Hypothalamus (tissue), 51 donors: ENCODE results near the gene TLE1.
A peak's percentile ranks its signal among the peaks of the same experiment; 100 is the strongest.

Experiments used
- DNase-seq, 51 donors: peaks; one replicate each; lab custom pipeline; 2025; lab: John Stamatoyannopoulos, UW

The TLE1 gene

DNA sequence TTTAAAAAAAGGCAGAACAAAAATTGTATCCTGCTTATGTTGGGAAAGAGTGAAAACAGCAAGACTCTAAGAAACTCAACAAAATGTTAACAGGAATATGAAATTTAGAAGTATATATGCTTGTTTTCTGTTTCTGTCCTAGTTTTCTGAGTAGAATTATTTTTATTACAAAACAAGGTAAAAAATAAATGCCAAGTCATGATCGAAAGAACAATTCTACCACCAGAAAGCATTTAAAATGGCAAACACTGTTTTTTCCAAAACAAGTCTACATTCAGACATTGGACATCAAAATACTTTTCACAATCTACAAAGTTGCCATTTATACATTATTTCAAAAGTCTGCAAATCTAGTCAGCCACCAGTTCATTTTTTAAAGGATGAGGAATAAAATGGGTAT, 102.6 kb downstream of the TLE1 start:
- no peak for DNase-seq

DNA sequence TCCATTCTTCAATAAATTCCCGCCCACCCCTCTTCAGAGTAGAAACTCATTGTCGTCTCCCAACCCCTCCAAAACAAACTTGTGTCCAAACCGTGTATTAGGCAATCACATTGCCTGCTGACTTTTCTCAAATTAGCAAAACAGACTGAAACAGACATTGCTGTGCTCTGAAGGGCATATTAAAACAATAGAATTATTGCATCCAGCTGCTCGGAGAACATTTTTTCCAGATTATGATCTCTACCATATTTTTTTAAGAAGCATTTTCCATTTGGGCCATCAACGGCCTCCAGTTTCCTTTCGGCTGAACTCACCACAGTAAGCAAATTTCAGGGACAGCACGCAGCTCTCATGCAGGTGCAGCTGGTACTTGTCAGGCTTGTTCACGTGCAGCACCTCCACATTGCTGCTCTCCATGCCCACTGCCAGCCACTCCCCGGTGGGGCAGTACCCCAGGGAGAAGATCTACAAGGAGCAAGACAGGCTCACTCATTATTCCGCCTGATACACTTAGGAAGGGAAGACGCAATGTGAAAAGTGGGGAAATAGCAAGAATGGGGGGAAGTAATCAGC, 104.1 kb downstream of the TLE1 start:
- no peak for DNase-seq

DNA sequence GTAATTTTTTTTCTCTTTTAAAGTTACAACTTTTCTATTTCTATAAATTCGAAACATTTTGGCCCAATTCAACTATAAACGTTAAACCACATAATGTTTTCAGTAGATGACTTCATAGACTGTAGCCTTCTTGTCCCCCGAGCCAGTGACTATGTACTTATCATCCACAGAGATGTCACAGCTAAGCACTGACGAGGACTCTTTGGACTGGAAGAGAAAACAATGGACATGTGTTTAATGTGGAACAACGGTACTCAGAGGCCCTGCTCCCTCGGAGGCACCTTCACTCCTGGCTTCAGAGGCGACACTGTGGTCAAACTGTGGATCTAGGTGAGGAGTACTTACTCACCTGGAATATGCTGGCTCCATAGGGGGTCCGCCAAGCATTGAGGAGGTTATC, 105.2 kb downstream of the TLE1 start:
- no peak for DNase-seq

DNA sequence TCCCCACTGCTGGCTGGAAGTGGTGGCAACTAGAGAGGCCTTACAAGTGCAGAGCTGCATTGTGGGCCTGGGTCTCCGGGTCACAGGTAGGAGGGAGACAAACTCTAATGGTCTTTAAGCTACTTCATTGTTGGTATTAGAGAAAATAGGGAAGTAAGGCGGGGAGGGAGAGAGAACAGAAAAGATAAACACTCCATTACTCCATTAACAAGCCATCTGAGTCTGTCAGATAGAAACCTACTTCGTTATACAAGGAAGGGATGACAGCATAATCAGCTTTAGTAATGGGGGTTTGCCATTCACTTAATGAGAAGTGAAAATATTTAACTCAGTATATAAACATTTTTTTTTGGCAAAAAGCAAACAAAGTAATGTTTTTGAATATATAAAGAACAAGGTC, 107.4 kb downstream of the TLE1 start:
- DNase-seq, result no peak

DNA sequence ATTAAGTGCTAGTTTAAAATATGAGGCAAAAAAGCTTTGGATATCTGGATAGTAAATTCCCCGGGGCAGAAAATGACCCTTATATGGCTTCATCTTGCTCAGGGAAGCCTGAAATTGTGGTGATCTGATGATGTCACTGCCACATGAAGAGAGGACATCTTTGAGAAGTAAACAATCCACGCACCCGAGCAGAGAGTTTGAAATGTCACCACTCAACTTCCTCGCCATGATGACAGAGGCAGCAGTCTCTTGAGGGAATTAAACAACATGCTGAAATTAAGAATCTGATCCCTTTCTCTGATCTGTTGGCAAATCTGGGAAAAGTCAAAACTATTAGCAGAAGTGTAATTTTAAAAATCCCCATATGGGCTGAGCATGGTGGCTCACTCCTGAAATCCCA, 110.0 kb downstream of the TLE1 start:
- no peak for DNase-seq

DNA sequence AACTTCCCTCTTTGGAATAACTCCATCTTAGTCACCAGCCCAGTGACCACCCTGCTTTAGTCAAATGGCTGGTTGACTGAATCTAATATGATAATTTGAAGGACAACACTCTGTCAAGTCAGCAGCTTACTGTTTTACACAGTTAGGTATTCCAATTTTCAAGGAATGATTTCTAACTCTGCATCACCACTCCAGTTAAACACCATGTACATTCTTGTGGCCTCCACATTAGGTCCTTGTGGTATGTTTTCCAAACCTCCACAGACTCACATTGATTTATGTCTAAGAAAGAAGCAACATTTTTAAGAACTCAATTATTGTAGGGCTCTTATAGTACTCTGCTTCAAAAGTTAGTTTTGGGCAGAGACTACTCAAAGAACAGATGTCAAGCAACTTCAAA, 110.7 kb downstream of the TLE1 start:
- DNase-seq, result no peak

DNA sequence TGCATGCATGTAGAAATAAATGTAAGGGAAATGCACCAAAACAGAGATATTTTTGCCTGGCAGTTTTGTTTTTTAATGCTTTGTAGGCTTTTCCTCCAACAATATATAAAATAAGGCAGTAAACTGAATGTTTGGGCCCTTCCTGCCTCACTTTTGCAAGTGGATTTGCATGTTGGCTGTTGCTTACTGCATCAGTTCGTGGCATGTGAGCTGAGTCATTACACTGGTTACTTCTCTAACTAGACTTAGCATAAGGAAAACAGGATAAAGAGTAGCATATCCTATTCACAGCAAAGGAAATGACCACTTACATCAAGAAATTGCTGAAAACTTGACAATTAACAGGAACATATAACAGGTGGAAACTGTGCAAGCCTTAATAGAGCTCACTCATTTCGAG, 113.4 kb downstream of the TLE1 start:
- DNase-seq, result no peak

DNA sequence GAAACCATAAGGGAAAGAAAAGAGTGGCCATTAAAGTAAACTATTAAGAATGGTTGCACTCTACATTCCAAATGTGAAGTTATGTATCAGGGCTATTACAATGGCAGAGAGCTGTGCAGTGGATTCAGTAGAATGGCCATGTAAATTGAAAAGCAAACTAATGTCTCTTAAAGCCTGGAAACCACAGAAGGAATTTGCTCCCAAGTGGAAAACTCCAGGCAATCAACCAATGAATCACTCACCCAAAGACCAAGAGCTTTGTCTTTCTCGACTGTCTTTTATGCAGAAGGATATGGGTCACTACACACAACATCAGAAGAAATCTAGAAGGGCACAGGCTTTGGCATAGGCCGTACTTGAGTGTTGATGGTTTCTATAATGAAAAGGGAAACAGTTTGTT, 114.9 kb downstream of the TLE1 start:
- peak in 1 of 51 donors; percentile 16 for DNase-seq

DNA sequence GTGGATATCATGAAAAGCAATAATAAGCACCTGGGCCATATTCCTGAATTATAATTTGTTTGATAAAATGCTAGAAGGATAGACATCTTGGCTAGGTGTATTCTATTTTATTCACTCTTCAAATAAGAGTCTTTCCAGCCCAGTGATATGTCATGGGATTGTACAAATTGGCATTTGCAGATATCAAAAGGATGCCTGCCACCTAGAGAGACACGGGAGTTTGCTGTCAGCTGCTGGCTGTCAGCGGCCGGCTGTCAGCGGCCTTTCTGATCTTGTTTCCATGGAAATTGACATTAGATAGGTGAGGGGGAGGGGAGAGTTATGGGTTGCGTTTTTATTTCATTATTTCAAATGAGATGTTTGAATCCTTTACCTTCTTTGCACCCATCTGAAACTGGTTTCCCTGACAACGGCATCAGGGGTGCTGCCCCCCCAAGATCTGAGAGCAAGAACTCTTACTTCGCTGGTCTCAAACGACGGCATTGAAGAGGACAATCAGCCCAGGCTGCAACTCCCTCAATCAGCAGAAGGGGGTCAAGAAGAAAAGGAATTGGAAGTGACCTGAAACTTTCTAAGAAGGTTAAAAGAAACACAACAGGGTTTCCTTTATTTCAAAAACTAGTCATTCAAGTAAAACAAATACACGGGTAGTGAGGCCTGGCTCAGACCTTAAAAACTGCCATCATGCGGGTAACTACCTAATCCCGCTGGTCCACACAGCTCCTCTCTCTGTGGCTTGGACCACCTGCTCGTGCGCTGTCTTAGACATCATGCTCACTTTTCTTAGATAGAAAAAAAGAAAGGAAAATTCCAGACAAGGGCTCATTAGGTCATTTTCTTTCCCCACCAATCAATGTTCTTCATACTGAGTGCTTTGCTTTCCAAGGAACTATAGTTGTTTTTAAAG, 115.7 kb downstream of the TLE1 start:
- no peak for DNase-seq

DNA sequence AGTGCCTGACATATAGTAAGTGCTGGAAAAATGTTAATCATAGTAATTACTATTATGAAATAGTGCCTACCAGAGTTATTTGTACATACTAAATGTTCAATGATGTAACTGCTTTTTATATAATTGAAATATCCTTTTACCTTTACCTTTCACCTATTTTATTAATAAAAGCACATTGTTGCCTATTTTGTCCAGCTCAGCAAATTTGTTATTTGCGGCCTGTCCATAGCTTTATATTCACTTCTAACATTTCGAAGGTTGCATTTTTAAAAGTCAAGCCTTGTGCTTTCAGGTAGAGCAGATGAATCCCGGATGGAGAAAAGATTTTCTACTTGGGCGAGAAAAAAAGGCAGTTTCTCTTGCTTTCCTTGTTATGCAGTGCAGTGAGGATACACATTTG, 119.3 kb downstream of the TLE1 start:
- no peak for DNase-seq

DNA sequence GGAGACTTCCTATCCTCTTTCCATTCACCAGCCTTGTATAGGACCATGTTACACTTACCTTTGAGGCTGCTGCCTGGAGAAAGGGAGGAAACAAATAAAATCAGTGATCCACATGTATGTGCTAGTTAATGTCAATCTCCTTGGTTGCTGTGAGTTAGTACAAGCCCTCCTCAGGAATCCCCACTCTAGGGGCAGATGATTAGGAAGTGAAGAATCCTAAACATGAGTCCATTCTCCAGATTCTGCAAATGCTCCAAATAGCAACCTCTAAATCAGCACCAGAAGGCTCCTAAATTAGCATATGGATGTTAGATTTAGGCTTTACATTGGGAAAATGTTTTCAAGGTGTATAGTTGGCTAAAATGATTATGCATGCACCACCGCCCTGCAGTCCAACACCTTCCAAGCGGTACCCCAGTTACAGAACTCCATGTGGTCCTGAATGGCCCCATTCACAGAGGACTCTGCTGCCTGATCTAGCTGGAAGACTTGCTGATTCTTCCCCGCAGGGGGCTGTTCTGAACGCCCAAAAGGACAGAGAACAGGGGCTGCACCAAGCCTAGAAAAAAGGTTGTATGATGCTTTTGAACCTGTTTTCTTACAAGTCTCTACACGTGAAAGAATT, 123.2 kb downstream of the TLE1 start:
- no peak for DNase-seq

DNA sequence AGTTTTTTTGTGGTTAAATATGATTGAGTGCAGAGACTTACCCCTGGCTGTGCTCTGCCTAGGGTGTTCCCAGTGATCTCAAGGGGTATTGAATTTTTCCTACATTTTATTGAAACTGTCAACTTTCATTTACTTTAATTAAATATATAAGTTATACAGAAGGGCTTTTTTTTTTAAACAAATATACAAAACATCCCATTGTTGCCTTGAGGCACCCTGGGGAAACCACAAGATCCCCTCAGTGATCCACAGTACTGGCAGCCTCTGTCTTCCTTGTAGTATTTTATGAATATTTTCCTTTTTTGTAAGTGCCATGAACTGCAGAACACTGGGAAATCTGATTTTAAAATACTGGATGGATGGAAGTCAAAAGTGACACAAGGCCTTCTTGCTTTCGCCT, 123.7 kb downstream of the TLE1 start:
- DNase-seq, result no peak

DNA sequence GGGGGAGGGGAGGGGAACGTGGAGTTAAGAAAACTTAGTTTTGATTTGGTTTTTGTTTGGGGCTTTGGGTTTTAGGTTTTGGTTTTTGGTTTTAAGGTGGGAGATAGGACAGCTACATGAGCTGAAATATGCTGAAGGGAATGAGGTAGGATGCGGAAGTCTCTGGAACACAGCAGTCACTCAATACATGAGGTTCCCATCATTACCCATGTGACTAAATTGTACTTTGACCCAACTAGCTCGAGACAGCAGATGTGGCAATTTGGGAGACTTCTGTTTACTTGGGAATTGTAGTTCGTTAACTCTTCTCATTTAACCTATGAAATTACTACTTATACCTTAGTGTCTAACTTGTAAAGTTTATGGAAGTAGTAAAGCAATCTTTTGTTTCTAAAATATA, 124.2 kb downstream of the TLE1 start:
- DNase-seq, result no peak

DNA sequence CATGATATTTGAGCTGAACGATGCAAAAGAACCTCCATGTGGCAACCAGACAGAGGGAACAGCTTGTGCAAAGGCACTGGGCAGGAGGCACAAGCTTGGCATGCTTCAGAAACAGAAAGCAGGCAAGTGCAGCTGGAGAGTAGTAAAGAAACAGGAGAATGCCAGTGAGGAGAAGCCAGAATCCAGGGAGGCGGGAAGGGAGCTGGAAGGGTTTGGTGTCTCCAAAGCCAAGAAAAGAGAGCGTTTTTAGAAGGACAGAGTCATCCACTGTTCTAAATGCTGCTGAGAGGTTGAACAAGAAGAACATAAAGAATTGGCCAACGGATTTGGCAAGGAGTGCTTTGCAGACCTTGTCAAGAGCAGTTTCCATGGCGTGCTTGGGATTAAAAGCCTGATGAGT, 124.7 kb downstream of the TLE1 start:
- DNase-seq, result peak in 29 of 51 donors; percentile 3 to 73 (median 34)

DNA sequence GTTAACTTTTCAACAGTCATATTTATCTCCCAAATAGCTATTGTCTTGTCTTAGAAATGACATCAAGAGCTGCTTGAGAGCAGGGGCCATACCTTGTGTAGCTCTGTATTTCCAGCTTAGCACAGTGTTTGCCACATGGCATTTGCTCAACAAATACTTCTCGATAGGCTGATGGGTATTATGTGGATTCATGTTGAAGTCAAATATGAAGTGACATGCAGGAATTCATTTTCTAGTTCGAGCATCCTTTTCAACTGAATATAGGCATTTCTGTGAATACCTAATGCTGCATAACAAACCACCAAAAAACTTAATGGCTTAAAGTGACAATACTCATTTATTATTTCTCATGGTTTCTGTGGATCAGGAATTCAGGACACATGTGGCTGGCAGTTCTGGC, 125.6 kb downstream of the TLE1 start:
- no peak for DNase-seq

DNA sequence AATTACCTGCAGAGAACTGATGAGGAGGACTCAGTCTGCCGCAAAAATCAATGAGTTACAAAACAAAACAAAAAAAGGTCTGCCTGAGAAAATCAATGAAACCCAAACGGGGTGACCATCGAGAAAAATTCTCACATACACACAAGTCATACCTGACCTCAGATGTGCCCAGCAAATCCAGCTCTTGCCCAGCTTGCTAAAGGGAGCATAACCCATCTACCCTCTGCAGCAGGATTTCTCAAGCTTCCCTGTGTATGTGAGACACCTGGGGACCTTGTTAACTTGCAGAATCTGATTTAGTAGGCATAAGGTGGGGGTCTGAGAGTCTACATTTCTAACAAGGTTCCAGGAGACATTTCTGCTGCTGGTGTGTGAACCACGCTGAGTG, 126.3 kb downstream of the TLE1 start:
- DNase-seq, result no peak

DNA sequence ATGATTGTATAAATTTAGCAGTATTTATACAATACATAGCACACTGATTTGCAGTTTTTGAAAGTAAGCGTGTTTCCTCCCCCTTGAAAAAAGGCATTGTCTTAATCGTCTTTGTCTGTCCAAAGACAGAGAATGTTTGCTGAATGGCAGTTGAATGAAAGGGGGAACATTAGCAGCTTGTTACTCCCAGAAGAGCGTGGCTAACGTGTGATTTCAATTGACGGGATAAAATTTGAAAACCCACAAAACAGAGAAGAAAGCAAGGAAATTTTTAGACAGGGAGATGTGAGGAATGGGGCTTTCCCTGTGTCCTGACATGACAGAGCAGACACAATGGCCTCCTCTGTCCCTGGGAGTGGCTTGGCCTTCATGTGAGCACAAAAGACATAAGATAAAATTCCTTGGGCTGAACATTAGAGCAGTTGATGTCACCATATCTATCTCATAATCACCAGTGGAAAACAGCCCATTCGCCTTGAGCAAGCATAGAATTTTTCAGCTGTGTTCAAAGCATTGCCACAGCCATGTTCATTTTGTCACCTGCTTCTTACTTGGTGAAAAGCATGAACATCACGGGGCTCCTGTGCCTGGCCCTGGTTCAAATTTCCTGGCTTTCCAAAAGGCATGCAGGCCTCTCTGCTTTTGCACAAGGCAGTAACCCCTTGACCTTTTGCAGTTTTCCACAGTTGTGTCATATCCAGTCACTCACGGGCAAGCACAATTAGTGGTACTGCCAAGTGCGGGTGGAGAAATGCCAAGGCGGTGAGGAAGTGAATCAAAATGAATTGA, 126.9 kb downstream of the TLE1 start:
- no peak for DNase-seq

DNA sequence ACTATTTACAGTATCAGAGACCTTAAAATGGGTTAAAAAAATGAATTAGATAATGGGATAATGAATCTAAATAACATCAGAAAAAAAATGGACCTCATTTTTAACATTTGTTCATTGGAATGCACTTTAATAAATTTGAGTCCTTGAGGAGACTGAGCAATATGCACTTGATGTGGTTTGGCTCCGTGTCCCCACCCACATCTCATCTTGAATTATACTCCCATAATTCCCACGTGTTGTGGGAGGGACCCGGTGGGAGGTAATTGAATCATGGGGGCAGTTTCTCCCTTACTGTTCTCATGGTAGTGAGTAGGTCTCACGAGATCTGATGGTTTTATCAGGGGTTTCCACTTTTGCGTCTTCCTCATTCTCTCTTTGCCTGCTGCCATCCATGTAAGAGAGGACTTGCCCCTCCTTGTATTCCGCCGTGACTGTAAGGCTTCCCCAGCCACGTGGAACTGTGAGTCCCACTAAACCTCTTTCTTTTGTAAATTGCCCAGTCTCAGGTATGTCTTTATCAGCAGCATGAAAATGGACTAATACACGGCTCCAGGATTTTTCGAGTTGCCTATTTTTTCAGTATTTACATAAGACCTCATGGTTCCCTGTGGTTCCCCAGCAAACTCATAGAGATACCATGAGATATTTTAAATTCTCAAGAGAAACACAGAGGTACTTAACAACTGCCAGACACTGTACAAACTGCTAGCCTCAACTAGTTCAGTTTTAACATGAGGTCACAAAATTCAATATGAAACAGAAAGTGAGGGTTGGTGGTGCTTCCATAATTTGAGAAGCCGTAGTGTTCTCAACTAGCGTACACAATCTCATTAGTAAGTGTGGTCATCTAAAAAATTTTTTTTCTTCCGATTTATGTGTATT, 128.3 kb downstream of the TLE1 start:
- DNase-seq, result no peak

DNA sequence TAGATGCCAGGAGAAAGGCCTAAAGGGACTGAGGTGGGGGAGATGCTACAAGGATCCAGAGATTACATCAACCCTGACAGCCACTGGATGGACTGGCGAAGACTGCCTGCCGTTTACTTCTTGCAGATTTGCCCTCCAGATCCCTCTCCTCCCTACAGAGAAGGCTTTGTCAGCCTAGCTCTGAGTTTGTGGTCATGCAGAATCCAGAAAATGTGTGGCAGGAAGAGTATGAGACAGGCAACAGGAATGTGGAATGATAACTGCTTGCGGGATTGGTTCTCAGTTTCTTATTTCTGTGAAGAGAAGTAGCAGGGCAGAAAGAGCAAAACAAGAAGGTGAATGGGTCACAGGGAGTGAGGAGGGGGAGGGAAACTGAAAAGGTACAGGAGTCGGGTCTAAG, 129.6 kb downstream of the TLE1 start:
- no peak for DNase-seq

DNA sequence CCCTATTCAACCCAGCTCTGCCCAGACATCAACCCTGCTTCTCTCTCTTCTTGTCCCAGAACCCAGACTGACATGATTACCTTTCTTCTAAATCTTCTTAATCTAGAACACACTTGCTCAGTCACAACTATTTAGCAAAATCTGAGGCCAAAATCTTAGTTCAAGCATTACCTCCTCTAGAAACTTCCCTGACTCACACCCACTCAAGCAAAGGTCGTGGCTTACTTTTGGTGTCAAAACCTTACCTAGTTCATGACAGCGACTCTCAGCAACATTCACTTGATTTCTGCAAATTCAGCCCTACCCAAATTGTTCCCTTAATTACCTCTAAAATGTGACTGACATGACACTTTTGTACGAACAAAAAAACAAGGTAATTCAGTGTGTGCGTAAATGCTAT, 130.2 kb downstream of the TLE1 start:
- DNase-seq, result no peak
